Middle frontal gyrus (tissue), 1 donor: ENCODE data around the gene TUBGCP6.

Experiments used
- DNase-seq: peaks from one replicate; pipeline ENCODE4 v3.0.0-alpha.2; 2015; ENCODE audit warnings: low spot score; ENCODE audit errors: extremely low spot score

TUBGCP6 gene

GRCh38 chr22:50252082-50253045 lies 7.5 kb upstream of the TUBGCP6 start:
- DNase-seq, result no peak

DNA sequence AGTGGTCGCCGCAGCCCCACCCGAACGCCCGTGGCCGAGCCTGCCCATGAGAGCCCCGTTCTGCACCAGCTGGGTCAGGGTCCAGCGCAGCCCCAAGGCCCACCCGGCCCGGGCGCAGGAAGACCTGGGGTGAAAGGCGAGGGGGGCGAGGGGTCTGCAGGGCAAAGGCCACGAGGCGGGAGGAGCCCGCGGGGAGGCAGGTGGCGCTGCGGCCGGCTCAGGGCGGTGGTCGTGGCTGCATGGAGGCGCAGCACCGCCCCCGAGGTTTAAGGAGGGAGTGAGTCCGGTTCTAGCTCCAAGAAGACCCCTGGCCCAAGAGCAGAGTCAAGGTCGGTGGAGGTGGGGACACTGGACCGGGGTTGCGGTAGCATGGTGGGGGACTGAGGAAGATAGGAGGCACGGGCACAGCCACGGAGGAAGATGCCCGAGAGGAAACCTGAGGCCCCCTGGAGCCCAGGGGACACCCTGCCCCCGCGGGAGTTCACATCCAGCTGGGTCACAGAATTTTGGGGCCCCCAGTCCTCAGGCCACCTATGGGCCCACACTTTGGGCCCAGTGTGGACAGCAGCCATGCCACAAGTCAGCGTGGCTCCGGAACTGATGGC lies 6.8 kb upstream of the TUBGCP6 start:
- DNase-seq, result no peak

DNA sequence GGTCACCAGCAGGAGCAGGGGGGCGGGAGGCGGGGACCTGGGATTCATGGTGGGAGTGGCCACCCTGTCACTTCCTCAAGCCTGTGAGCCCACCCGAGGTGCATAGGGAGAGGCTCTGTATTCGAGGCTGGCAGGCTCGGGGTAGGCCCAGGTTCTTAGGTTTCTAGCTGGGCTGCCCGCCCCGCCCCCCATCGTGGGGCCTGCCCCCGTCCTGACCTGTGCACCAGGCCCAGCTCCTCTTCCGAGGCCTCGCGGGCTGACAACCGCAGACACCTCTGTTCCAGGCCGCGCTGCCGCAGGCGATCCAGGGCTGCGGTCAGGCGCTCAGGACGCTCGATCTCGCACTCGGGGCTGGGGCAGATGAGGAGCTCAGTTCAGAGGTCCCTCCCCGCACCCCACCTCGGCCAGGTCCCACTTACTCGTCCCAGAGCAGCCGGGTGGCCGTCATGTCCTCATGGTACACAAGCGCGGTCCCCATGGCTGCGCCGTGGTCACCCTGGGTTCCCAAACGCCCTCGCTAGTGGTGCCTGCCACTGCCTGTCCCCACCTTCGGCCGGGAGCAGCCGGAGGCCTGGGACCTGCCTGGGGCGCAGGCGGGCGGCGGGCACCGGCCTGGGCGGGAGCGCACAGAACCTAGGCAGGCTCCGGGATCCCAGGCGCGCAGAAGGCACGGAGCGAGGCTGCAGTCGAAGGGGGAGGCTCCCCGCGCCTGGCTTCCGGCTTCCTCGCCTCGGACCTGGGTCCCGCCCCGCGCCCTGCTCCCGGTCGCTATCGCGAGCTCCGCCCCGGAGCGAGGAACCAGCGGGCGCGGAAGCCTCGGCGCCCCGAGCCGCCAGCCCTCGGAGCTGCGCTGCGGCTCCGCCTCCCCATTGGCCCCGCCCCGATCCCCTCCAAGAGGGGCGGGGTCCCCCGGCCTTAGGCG lies 6.0 kb upstream of the TUBGCP6 start, which contains the start of gene HDAC10:
Gene HDAC10 (minus strand): TSS at position 711 of the 922 bp plus-strand sequence. CDS start 233 bp downstream, at position 478.
- no peak for DNase-seq

- DNase-seq, result no peak
These were observed 5.4 kb upstream of the TUBGCP6 start for GRCh38 chr22:50250249-50250554.

DNA sequence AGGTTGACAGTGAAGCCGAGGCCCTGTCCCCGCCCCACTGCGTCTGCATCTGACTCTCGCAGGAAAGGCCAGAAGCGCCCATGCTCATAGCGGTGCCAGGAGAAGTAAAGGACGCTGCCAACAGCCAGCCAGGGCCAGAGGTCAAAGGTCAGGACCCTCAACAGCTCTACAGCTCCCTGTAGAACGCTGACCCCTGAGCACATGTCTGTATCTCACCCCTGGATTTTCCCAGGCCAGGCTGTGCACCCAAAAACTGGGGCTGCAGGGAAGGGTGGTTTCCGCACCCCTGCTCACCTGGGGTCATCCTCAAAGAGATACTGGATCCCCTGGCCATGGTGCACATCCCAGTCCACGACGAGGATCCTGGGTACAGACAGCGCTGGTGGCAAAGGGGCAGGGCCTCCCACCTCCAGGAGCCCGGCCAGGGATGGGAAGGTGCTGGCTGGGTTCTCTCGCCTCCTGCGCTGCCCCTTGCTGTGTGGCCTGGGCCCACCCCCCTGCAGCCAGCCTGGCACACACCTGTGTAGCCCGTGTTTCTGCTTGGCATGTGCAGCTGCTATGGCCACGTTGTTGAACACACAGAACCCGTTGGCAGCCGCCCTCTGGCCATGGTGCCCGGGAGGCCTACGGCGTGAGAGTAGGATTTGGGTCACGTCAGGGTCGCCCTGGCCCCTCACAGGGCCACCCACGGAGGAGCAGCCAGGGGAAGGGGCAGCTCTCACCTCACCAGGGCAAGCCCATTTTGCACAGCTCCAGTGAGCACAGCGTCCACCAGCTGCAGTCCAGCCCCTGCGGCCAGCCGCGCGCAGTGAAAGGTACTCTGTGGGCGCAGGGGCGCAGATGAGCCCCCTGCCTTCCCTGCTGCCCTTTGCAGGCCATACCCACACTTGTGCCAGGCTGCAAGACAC lies 4.8 kb upstream of the TUBGCP6 start:
- no peak for DNase-seq

DNA sequence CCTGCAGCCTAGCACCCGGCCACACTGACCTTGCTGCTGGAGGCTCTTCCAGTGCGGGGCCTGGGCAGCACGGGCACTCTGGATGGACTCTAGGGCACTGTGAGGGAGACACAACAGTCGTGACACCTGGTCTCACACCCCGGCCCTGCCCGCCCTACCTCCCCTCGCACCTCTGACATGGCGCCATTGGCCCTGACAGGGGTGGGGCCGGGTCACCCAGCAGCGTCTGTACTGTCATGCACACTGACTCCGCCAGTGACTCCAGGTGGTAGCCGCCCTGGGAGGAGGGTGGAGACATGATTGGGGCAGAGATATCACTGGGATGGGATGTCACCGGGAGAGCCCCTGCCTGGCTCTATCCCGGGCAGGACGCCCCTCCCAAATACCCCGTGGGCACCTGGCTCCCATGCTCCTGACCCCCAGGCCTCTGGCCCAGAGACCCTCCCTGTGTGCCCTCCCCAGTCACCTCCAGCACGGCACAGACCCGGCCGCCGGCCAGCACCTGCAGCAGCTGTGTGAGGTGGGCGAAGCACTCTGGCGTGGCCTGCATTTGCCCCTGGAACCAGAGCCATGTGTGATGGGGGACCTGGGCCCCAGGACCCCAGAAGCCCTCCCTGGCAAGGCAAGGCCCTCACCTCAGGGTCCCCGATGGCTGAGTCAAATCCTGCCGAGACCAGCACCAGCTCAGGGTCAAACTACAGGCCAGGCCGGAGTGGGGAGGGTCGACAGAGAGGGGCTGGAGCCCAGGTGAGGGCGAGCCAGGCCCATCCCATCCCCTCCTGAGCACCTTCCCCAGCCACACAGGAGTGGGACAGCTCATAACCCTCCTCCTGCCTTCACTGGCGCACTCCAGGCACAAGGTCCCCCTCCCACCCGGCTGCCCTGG lies 3.6 kb upstream of the TUBGCP6 start:
- no peak for DNase-seq

GRCh38 chr22:50247748-50248147 lies 2.9 kb upstream of the TUBGCP6 start:
- no peak for DNase-seq

DNA sequence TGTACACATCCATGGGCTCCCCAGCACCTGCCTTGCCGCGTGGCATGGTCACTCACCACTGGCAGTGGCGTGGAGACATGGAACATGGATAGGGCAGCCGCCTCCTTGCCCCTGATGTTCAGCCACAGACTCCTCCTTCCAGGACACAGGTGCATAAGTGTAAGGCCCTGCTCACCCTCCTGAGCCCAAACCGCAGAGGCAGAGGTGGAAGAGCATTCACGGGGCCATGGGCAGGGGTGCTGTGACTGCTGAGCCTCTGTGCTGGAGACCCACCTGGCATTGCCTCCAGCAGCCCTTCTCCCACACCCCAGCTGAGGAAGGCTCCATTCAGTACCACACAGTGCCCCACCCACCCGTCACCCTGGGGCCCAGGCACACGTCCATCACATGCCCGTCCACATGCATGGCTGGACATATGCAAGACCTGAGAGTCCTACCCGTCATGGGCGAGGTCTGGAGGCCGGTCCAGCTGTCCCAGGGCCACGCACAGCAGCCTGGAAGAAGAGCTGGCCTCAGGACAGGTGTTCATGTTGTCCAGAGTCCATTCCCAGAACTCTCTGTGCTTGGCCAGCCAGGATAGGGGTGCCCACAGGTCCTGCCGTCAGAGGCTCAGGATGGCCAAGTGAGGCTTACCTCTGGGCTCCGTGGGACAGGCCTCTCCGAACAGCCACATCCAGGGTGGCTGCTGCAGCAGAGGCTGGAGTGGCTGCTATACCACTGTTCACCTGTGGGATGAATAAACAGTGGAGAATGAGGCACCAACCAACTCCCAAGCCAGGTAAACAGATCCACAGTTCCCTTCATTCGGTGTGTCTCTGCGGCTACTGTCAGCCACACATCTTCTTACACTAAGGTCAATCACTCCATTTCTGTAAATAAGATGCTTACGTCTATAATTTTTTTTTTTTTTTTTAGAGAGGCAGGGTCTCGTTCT lies 1.7 kb upstream of the TUBGCP6 start:
- no peak for DNase-seq

DNA sequence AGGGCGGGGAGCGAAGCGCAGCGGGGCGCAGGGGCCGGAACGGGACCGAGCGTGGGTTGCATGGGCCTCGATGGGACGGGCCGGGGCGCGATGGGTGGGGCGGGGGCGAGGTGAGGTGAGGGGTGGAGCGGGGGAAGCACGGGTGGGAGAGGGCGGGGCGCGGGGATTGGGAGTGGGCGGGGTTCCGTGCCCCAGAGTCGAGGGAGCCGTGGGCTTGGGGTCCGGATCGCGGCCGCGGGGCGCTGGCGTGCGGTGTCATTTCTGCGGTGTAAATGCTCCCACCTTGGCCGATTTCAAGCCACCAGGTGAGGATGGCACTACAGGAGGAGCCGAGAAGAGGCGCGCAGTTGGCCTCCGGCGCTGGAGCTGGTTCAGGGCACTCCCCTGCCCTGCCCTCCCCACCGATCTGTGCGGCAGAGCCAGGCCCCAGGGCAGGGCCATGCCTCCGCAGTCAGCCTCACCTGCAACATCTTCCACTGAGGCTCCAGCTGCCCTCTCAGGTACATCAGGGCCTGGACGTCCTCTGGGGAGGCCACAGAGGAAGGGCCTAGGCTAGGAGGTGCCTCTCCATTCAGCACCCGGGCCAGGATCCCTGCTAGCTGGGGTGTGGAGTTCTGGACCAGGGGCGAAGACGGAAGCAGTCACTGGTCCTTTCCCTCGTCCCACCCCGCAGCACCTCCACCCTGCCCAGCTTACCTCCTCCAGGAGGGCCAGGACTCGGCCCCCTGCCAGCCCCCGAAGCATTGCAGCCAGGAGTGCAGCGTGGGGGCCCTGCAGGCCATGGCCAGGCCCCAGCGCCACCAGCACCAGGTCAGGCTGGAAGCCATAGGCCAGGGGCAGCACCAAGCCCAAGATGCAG lies 620 bp upstream of the TUBGCP6 start:
- no peak for DNase-seq

- DNase-seq, result no peak
These were observed 971 bp downstream of the TUBGCP6 start for GRCh38 chr22:50243685-50244419.

GRCh38 chr22:50242406-50242949 lies 2.3 kb downstream of the TUBGCP6 start:
- DNase-seq, result no peak

DNA sequence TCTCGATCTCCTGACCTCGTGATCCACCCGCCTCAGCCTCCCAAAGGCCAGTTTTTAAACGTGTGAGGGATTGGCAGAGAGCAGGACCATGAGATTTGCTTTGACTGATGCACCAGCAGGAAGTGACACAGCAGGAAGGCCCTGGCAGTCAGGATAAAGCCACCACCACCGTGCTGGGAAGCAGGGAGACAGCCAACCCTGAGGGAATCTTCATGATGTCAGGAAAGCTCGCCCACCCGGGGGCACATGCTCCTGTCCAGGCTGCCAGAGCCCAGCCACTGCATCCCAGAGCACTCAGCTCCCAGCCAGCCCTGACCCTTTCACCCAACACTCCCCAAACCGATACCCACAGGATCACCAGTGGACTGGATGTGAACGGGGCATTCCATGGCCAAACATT lies 6.1 kb downstream of the TUBGCP6 start:
- DNase-seq, result no peak

GRCh38 chr22:50236731-50237409 lies 8.0 kb downstream of the TUBGCP6 start:
- no peak for DNase-seq

GRCh38 chr22:50233223-50233622 lies 11.6 kb downstream of the TUBGCP6 start:
- DNase-seq, result no peak

- no peak for DNase-seq
These were observed 12.2 kb downstream of the TUBGCP6 start for GRCh38 chr22:50232481-50233151.
